ENCODE results near the gene TALDO1. TPM values are rescaled to one million over a fixed set of nuclear protein-coding genes. Genes with fewer than 3 reads are reported as not detected.

Gene TALDO1
- total RNA-seq, 1 experiment from 2014 or later = 268 TPM

DNA sequence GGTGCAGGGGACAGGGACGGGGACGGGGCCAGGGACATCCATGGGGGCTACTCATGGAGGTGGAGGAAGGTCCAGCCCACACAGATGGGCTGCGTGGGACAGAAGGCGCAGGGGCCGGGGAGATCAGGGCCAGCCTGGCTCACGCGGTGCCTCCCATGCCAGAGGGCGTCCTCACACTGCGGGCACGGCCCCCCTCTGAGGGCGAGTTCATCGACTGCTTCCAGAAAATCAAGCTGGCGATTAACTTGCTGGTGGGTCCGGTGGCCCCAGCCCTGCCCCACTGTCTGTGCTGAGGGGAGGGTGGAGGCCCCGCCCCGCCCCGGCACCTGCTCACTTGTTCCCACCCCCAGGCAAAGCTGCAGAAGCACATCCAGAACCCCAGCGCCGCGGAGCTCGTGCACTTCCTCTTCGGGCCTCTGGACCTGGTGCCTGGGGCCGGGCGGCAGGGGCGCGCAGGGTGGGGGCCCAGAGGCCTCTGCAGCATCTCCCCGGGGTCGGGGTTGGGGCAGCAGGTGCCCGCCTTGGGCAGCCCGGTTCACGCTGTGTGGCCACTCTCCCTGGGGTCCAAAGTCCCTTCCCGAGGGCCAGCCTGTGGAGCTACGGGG is 25.4 kb upstream of the TALDO1 start:
- no peak overlapping the region for H2BK120ac ChIP-seq (ENCODE audit: low read depth, low read length, poor library complexity, severe bottlenecking)
- Mint-ChIP-seq H3K27me3 (ENCODE audit: low read depth) (no peaks in the 10 kb centered on the region), H3K9me3 (no peaks in the 10 kb centered on the region), H3K36me3 (ENCODE audit: insufficient read depth in 1 of 3, low read depth in 3 of 3) (peaks cover 0 to 8% (median 0%) of the 10 kb centered on the region in 3 experiments; a peak in 3 of 7 replicates), H3K4me3 (no peak overlapping the region), H3K27ac (no peak overlapping the region), H3K4me1 (peaks cover 5 to 25% of the 10 kb centered on the region in 2 experiments; a peak in 3 of 4 replicates)
- no peak overlapping the region for H2BK15ac ChIP-seq (ENCODE audit: low read depth, low read length)
- H3K14ac ChIP-seq (ENCODE audit: insufficient read depth, low read length) = no peak overlapping the region
- no peak overlapping the region for H2BK12ac ChIP-seq (ENCODE audit: insufficient read length, low read depth, low read length)
- H3K56ac ChIP-seq (ENCODE audit: insufficient read length, low read depth, low read length) = no peak overlapping the region
- no peak overlapping the region for H4K91ac ChIP-seq (ENCODE audit: insufficient read length, low read depth, low read length)
- no peaks in the 10 kb centered on the region for H3K79me2 ChIP-seq (ENCODE audit: insufficient read depth, low read length)
- no peaks in the 10 kb centered on the region for H3K27me3 ChIP-seq (ENCODE audit: insufficient read depth, low read length)
- no peak overlapping the region for H2AK5ac ChIP-seq (ENCODE audit: insufficient read length, low read length)
- WGBS (ENCODE audit: extremely low coverage, insufficient read length, low lambda C conversion rate) = no CpG with 5 or more reads among the region's 33 CpGs
- H2AFZ ChIP-seq (ENCODE audit: low read length) = no peak overlapping the region
- H3K79me1 ChIP-seq (ENCODE audit: insufficient read depth, low read depth, low read length, poor library complexity, severe bottlenecking) = no peaks in the 10 kb centered on the region
- no peak overlapping the region for H3K27ac ChIP-seq (ENCODE audit: insufficient read length, low read depth, low read length)
- H4K8ac ChIP-seq (replicated peaks; ENCODE audit: insufficient read length, low read depth, low read length) = no peak overlapping the region
- no peak overlapping the region for H3K4ac ChIP-seq (ENCODE audit: low read depth, low read length)
- H3K4me2 ChIP-seq (ENCODE audit: insufficient read depth, insufficient read length, low read length) = no peak overlapping the region
- no peak overlapping the region for H3K18ac ChIP-seq (ENCODE audit: insufficient read length, low read depth, low read length)
- no peak overlapping the region for H4K5ac ChIP-seq (ENCODE audit: insufficient read length, low read depth, low read length)
- no peaks in the 10 kb centered on the region for H4K20me1 ChIP-seq (ENCODE audit: control insufficient read depth, insufficient read depth, insufficient read length)
- H3K23ac ChIP-seq (ENCODE audit: insufficient read length, low read depth, low read length) = no peak overlapping the region
- TF ChIP-seq, protein P1, sequence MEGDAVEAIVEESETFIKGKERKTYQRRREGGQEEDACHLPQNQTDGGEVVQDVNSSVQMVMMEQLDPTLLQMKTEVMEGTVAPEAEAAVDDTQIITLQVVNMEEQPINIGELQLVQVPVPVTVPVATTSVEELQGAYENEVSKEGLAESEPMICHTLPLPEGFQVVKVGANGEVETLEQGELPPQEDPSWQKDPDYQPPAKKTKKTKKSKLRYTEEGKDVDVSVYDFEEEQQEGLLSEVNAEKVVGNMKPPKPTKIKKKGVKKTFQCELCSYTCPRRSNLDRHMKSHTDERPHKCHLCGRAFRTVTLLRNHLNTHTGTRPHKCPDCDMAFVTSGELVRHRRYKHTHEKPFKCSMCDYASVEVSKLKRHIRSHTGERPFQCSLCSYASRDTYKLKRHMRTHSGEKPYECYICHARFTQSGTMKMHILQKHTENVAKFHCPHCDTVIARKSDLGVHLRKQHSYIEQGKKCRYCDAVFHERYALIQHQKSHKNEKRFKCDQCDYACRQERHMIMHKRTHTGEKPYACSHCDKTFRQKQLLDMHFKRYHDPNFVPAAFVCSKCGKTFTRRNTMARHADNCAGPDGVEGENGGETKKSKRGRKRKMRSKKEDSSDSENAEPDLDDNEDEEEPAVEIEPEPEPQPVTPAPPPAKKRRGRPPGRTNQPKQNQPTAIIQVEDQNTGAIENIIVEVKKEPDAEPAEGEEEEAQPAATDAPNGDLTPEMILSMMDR (conservative IDR thresholded peaks at IDR 0.05) = no peak
- no peak overlapping the region for H2BK20ac ChIP-seq (ENCODE audit: low read depth, low read length, poor library complexity, severe bottlenecking)
- H3K4me1 ChIP-seq (ENCODE audit: insufficient read depth, low read length) = no peaks in the 10 kb centered on the region
- no peak overlapping the region for H2BK5ac ChIP-seq (ENCODE audit: insufficient read length, low read length)
- peak; percentile 36 for DNase-seq
- no peak overlapping the region for H3K9ac ChIP-seq (ENCODE audit: extremely low read depth, insufficient read length, low read length)
- H3T11ph ChIP-seq (ENCODE audit: low read length) = no peak overlapping the region
- H3K9me3 ChIP-seq (ENCODE audit: control insufficient read depth, low read depth, low read length) = no peaks in the 10 kb centered on the region
- peaks cover 7% of the 10 kb centered on the region for H3K23me2 ChIP-seq (ENCODE audit: insufficient read length, low read depth, low read length, poor library complexity, severe bottlenecking)

Measured in H9 (cell line).